ENCODE measurements around the gene SEC16A. TPM values are rescaled to one million over a fixed set of nuclear protein-coding genes. Genes with fewer than 3 reads are reported as not detected.

The SEC16A gene
- total RNA-seq, 1 experiment from 2014 or later = 56.4 TPM

GRCh38 chr9:136495238-136495800, 12.5 kb upstream of the SEC16A start:
- Histone ChIP-seq H3K27me3 (ENCODE audit: insufficient read depth, low read length) (no peaks in the 10 kb centered on the region), H3K23me2 (ENCODE audit: insufficient read length, low read depth, low read length, poor library complexity, severe bottlenecking) (no peaks in the 10 kb centered on the region), H3K56ac (ENCODE audit: insufficient read length, low read depth, low read length) (no peak overlapping the region), H4K8ac (replicated peaks; ENCODE audit: insufficient read length, low read depth, low read length) (no peak overlapping the region), H2BK20ac (ENCODE audit: low read depth, low read length, poor library complexity, severe bottlenecking) (no peak overlapping the region), H4K20me1 (ENCODE audit: control insufficient read depth, insufficient read depth, insufficient read length) (no peaks in the 10 kb centered on the region), H3T11ph (ENCODE audit: low read length) (no peak overlapping the region), H3K4ac (ENCODE audit: low read depth, low read length) (no peak overlapping the region), H2BK120ac (ENCODE audit: low read depth, low read length, poor library complexity, severe bottlenecking) (no peak overlapping the region), H3K23ac (ENCODE audit: insufficient read length, low read depth, low read length) (no peak overlapping the region), H3K9me3 (ENCODE audit: control insufficient read depth, low read depth, low read length) (no peaks in the 10 kb centered on the region), H3K79me1 (ENCODE audit: insufficient read depth, low read depth, low read length, poor library complexity, severe bottlenecking) (no peaks in the 10 kb centered on the region), H3K14ac (ENCODE audit: insufficient read depth, low read length) (no peak overlapping the region), H3K27ac (ENCODE audit: insufficient read length, low read depth, low read length) (no peak overlapping the region), H3K4me2 (ENCODE audit: insufficient read depth, insufficient read length, low read length) (no peak overlapping the region), H3K18ac (ENCODE audit: insufficient read length, low read depth, low read length) (no peak overlapping the region), H2BK15ac (ENCODE audit: low read depth, low read length) (no peak overlapping the region), H2BK12ac (ENCODE audit: insufficient read length, low read depth, low read length) (no peak overlapping the region), H3K9ac (ENCODE audit: extremely low read depth, insufficient read length, low read length) (no peak overlapping the region), H2AFZ (ENCODE audit: low read length) (no peak overlapping the region), H4K5ac (ENCODE audit: insufficient read length, low read depth, low read length) (no peak overlapping the region), H3K79me2 (ENCODE audit: insufficient read depth, low read length) (no peaks in the 10 kb centered on the region), H4K91ac (ENCODE audit: insufficient read length, low read depth, low read length) (no peak overlapping the region), H2AK5ac (ENCODE audit: insufficient read length, low read length) (no peak overlapping the region), H3K4me1 (ENCODE audit: insufficient read depth, low read length) (no peaks in the 10 kb centered on the region), H2BK5ac (ENCODE audit: insufficient read length, low read length) (no peak overlapping the region)
- no peak for DNase-seq
- H3K36me3 Mint-ChIP-seq (ENCODE audit: insufficient read depth in 1 of 3, low read depth in 3 of 3) = peaks cover 7 to 38% (median 26%) of the 10 kb centered on the region in 3 experiments; a peak in 6 of 7 replicates
- no peaks in the 10 kb centered on the region for H3K4me1 Mint-ChIP-seq
- TF ChIP-seq CTCF (conservative IDR thresholded peaks at IDR 0.05) = no peak
- no CpG with 5 or more reads among the region's 17 CpGs for WGBS (ENCODE audit: extremely low coverage, insufficient read length, low lambda C conversion rate)
- no peaks in the 10 kb centered on the region for H3K9me3 Mint-ChIP-seq
- H3K27me3 Mint-ChIP-seq (ENCODE audit: low read depth) = no peaks in the 10 kb centered on the region; the same call in 1 of the 2 replicates
- no peak overlapping the region for H3K27ac Mint-ChIP-seq
- no peak overlapping the region for H3K4me3 Mint-ChIP-seq
